Measurements from ENCODE around the gene FMN2. TPM values are rescaled to one million over a fixed set of nuclear protein-coding genes. Genes with fewer than 3 reads are reported as not detected.

FMN2 gene
- total and polyA plus RNA-seq, 9 donors = 0.24 to 0.81 (median 0.39) TPM

DNA sequence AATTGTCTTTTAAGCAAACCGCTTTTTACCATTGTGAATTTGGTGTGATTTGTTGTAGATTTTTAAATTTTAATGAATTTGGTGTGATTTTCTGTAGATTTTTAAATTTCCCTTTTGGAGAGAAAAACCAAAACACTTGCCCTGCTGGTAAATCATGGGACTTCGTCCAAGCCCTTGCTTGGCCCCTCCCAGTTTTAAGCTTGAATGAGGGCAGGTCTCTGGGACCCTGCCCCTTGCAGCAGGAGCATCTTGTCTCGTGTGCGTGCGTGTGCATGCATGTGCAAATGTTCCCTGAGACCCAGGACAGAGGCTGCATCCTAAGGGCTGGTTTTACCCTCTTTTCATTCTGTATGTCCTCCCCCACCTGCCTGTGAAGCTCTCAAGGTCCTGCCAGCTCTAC, 271.6 kb downstream of the FMN2 start:
- no peaks in the 10 kb centered on the region for H3K4me1 ChIP-seq (ENCODE audit: control insufficient read depth, insufficient read depth, low read length)
- WGBS (ENCODE audit: insufficient coverage) = 58% methylated on average over 4 of the region's 5 CpGs
- no peak for DNase-seq
- no peaks in the 10 kb centered on the region for H3K9me3 ChIP-seq (replicated peaks; ENCODE audit: control insufficient read depth, low read depth, low read length)
- no peak overlapping the region for H3K27ac ChIP-seq (ENCODE audit: low read length)
- H3K36me3 ChIP-seq (ENCODE audit: control insufficient read depth, insufficient read depth, low read length) = no peaks in the 10 kb centered on the region
- H3K27me3 ChIP-seq (ENCODE audit: control insufficient read depth, insufficient read depth, low read length) = no peaks in the 10 kb centered on the region
- no peak overlapping the region for H3K4me3 ChIP-seq (ENCODE audit: low read length)

DNA sequence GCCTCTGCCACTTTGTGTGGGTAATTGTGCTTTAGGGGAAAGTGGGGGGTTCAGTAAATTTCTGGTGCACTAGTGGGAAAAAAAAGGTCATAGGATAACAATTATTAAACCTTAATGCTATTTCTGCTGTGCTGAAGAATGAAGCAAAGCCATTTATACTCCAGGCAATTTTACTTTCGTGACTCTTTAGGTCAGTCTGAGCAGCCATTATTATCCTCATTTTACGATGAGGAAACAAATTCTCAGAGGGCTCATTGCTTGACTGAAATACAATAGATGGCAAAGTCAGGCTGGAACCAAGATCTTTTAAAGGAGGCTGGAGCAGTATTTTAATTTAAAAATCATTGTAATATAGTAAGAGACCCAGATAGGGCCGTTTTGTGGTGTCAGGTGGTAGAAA, 272.2 kb downstream of the FMN2 start:
- Histone ChIP-seq H3K27ac (ENCODE audit: low read length) (no peak overlapping the region), H3K36me3 (ENCODE audit: control insufficient read depth, insufficient read depth, low read length) (no peaks in the 10 kb centered on the region), H3K4me1 (ENCODE audit: control insufficient read depth, insufficient read depth, low read length) (no peaks in the 10 kb centered on the region), H3K9me3 (replicated peaks; ENCODE audit: control insufficient read depth, low read depth, low read length) (no peaks in the 10 kb centered on the region), H3K27me3 (ENCODE audit: control insufficient read depth, insufficient read depth, low read length) (no peaks in the 10 kb centered on the region), H3K4me3 (ENCODE audit: low read length) (no peak overlapping the region)
- no peak for DNase-seq
- no CpG with 5 or more reads among the region's 3 CpGs for WGBS (ENCODE audit: insufficient coverage)

DNA sequence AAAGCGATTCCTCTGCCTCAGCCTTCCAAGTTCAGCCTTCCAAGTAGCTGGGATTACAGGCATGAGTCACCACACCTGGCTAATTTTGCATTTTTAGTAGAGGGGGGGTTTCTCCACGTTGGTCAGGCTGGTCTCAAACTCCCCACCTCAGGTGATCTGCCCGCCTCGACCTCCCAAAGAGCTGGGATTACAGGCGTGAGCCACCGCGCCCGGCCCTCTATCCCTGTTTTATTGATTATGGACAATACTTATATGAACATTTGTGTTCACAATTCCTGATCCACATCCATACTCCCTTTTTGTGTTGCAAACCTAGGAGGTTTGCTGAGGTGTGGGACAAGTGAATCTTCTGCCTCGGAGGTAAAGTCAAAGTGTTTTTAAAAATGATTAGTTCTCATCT, 275.0 kb downstream of the FMN2 start:
- no peak for DNase-seq
- Histone ChIP-seq H3K4me3 (ENCODE audit: low read length) (no peak overlapping the region), H3K27ac (ENCODE audit: low read length) (no peak overlapping the region), H3K9me3 (replicated peaks; ENCODE audit: control insufficient read depth, low read depth, low read length) (no peaks in the 10 kb centered on the region), H3K4me1 (ENCODE audit: control insufficient read depth, insufficient read depth, low read length) (no peaks in the 10 kb centered on the region), H3K36me3 (ENCODE audit: control insufficient read depth, insufficient read depth, low read length) (no peaks in the 10 kb centered on the region), H3K27me3 (ENCODE audit: control insufficient read depth, insufficient read depth, low read length) (no peaks in the 10 kb centered on the region)
- WGBS (ENCODE audit: insufficient coverage) = no CpG with 5 or more reads among the region's 9 CpGs

DNA sequence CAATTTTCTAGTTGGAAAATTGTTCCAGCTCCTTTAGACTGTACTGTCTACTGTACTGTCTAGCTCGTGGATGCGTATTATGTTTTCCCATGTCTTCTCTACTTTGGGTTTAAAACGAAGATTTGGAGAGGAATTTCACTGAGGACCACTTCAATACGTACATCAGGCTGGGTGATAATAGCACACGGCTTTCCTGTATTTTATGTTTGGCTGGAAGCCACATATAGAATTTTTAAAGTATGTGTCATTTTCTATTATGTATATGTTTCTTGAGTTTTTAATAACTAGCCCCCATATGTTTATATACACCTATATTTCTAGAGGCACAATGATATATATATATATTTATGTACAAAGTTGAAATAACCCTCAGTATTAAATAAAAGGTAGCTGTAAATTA, 293.9 kb downstream of the FMN2 start:
- Histone ChIP-seq H3K27ac (ENCODE audit: low read length) (no peak overlapping the region), H3K4me1 (ENCODE audit: control insufficient read depth, insufficient read depth, low read length) (no peaks in the 10 kb centered on the region), H3K27me3 (ENCODE audit: control insufficient read depth, insufficient read depth, low read length) (no peaks in the 10 kb centered on the region), H3K4me3 (ENCODE audit: low read length) (no peak overlapping the region), H3K9me3 (replicated peaks; ENCODE audit: control insufficient read depth, low read depth, low read length) (peaks cover 6% of the 10 kb centered on the region), H3K36me3 (ENCODE audit: control insufficient read depth, insufficient read depth, low read length) (no peaks in the 10 kb centered on the region)
- no CpG with 5 or more reads among the region's 5 CpGs for WGBS (ENCODE audit: insufficient coverage)
- DNase-seq = no peak

DNA sequence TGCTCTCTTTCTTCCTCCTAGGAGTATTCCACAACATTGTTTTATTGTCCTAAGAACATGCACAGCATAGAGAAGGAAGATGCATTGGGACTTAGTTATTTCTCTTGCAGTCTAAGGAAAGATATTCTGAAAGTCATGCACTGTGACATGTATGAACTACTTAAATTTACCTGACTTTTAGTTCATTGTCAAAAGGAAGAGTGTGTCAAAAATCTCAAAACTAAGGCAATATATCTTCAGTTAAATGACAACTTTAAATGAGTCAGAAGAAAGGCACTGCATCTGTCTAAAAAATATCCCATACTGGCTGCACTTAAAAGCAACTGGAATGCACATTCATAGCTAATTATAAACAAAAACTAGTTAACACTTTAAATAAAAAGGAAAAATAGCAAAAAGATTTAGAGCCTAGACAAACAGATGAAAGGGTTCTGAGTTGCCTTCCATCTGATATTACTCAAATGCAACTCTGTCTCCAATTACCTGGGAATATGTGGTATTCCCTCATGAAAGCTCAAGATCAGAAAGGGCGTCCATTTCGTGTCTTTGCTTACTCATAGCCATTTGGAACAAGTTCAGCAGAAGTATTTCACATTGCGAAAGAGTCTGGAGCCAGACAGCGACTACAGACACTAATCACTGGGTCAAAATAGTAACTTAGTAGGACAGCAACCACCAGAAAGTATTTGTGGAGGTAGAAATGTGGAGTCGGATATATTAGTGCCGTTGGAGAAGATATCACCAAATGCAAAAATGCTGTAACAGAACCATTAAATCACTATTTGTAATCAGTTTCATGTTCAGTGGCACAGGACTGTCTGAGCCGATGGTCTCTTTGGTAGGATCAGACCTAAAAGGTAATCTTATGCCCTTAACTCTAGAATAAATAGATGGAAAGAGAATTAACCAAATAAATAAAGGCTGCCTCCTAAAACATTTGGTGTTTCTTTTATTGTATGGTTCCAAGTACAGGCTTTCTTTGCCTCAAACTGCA, 294.6 kb downstream of the FMN2 start:
- H3K9me3 ChIP-seq (replicated peaks; ENCODE audit: control insufficient read depth, low read depth, low read length) = peaks cover 6% of the 10 kb centered on the region
- peak; percentile 20 for DNase-seq
- no peak overlapping the region for H3K27ac ChIP-seq (ENCODE audit: low read length)
- no peaks in the 10 kb centered on the region for H3K27me3 ChIP-seq (ENCODE audit: control insufficient read depth, insufficient read depth, low read length)
- 22% methylated on average over 4 of the region's 7 CpGs for WGBS (ENCODE audit: insufficient coverage)
- no peak overlapping the region for H3K4me3 ChIP-seq (ENCODE audit: low read length)
- no peaks in the 10 kb centered on the region for H3K36me3 ChIP-seq (ENCODE audit: control insufficient read depth, insufficient read depth, low read length)
- H3K4me1 ChIP-seq (ENCODE audit: control insufficient read depth, insufficient read depth, low read length) = no peaks in the 10 kb centered on the region

DNA sequence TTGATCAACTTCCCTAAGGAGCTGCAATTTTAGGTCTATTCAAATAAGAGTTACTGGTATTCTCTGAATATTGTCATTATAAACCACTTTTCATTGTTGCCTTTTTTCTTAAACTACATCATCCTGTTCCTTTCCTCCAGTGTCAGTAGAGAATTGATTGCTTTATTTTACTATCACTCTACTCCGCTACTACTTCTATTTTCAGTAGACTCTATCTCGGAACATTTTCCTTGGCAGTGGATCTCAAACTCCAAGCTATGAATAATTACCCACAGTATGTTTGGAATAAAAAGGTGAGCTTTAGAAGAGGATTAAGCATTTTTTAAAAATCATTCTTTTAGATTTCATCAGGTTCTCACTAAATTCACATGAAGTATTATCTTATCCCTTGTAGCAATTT, 295.4 kb downstream of the FMN2 start:
- Histone ChIP-seq H3K27ac (ENCODE audit: low read length) (no peak overlapping the region), H3K4me1 (ENCODE audit: control insufficient read depth, insufficient read depth, low read length) (no peaks in the 10 kb centered on the region), H3K9me3 (replicated peaks; ENCODE audit: control insufficient read depth, low read depth, low read length) (peaks cover 2% of the 10 kb centered on the region), H3K27me3 (ENCODE audit: control insufficient read depth, insufficient read depth, low read length) (no peaks in the 10 kb centered on the region), H3K36me3 (ENCODE audit: control insufficient read depth, insufficient read depth, low read length) (no peaks in the 10 kb centered on the region), H3K4me3 (ENCODE audit: low read length) (no peak overlapping the region)
- no peak for DNase-seq
- no CpG with 5 or more reads among the region's 2 CpGs for WGBS (ENCODE audit: insufficient coverage)

DNA sequence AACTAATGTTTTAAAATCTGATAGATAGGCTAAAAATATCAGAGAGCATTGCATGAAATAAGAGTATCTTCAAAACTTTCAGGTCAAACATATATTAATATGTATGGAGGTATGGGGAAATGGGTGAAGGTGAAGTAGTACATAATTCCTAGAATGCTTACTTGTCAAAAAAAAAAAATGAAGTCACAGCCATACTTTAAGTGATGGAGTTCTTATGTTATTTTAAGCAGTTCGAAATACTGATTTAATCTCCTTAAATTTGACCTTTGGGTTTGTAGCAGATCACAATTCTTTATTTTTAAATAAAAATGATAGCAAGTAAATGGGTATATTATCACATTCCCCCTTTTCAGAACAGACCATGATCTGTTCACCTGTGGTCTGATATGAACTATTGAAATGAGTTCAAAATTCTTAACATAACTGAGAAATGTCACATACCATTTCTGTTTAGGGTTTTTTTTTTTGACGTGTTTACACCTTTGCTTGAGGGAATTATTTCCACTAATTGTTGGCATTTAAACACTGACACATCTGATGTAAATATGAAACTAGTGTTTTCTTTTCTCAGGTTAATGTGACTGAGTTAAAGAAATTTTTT, 300.1 kb downstream of the FMN2 start:
- no peaks in the 10 kb centered on the region for H3K9me3 ChIP-seq (replicated peaks; ENCODE audit: control insufficient read depth, low read depth, low read length)
- no peak overlapping the region for H3K4me3 ChIP-seq (ENCODE audit: low read length)
- no peak overlapping the region for H3K27ac ChIP-seq (ENCODE audit: low read length)
- WGBS (ENCODE audit: insufficient coverage) = no CpG with 5 or more reads among the region's 2 CpGs
- DNase-seq = no peak
- H3K36me3 ChIP-seq (ENCODE audit: control insufficient read depth, insufficient read depth, low read length) = no peaks in the 10 kb centered on the region
- no peaks in the 10 kb centered on the region for H3K4me1 ChIP-seq (ENCODE audit: control insufficient read depth, insufficient read depth, low read length)
- H3K27me3 ChIP-seq (ENCODE audit: control insufficient read depth, insufficient read depth, low read length) = no peaks in the 10 kb centered on the region

DNA sequence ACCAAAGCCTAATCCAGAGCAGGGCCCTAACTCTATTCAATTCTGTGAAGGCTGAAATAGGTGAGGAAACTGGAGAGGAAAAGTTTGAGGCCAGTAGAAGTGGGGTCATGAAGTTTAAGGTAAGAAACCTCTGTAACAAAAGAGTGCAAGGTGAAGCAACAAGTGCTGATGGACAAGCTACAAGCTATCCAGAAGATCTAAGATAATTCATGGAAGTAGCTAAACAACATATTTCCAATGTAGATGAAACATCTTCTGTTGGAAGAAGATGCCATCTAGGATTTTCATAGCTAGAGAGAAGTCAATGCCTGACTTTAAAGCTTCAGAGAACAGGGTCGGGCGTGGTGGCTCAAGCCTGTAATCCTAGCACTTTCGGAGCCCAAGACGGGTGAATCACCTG, 302.7 kb downstream of the FMN2 start:
- Histone ChIP-seq H3K4me3 (ENCODE audit: low read length) (no peak overlapping the region), H3K27ac (ENCODE audit: low read length) (no peak overlapping the region), H3K9me3 (replicated peaks; ENCODE audit: control insufficient read depth, low read depth, low read length) (no peaks in the 10 kb centered on the region), H3K36me3 (ENCODE audit: control insufficient read depth, insufficient read depth, low read length) (no peaks in the 10 kb centered on the region), H3K27me3 (ENCODE audit: control insufficient read depth, insufficient read depth, low read length) (no peaks in the 10 kb centered on the region), H3K4me1 (ENCODE audit: control insufficient read depth, insufficient read depth, low read length) (no peaks in the 10 kb centered on the region)
- no peak for DNase-seq
- 96% methylated on average over 4 of the region's 4 CpGs for WGBS (ENCODE audit: insufficient coverage)

DNA sequence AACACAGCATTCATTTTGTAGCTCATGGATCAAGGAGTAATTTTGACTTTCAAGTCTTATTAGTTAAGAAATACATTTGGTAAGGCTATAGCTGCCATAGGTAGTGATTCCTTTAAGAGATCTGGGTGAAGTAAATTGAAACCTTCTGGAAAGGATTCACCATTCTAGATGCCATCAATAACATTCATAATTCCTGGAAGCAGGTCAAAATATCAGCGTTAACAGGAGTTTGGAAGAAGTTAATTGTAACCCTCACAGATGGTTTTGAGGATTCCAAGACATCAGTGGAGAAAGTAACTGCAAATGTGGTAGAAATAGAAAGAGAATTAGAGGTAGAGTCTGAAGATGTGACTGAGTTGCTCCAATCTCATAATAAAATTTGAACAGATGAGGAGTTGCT, 303.7 kb downstream of the FMN2 start:
- no peaks in the 10 kb centered on the region for H3K4me1 ChIP-seq (ENCODE audit: control insufficient read depth, insufficient read depth, low read length)
- no peaks in the 10 kb centered on the region for H3K36me3 ChIP-seq (ENCODE audit: control insufficient read depth, insufficient read depth, low read length)
- no peaks in the 10 kb centered on the region for H3K27me3 ChIP-seq (ENCODE audit: control insufficient read depth, insufficient read depth, low read length)
- H3K9me3 ChIP-seq (replicated peaks; ENCODE audit: control insufficient read depth, low read depth, low read length) = no peaks in the 10 kb centered on the region
- no peak overlapping the region for H3K27ac ChIP-seq (ENCODE audit: low read length)
- WGBS (ENCODE audit: insufficient coverage) = no CpG with 5 or more reads among the region's 1 CpG
- H3K4me3 ChIP-seq (ENCODE audit: low read length) = no peak overlapping the region
- DNase-seq = no peak

DNA sequence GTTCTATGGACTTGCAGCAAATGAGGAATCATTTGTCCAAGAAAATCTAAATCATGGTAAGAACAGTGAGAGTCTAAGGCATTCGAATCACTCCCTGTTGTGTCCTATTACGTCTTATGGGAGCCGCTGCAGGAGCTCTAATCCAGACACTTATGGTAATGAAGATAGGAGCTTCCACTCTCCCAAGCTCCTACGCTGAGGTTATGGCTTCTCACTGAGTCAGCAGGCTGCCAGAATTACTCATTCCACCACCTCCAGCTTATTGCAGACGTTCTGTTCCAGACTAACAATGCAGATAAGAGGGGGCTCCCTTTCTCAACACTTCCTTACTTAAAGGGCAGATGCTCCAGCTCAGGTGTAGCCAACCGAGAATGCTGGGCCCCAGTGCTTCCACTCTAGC, 307.7 kb downstream of the FMN2 start:
- Histone ChIP-seq H3K4me3 (ENCODE audit: low read length) (no peak overlapping the region), H3K36me3 (ENCODE audit: control insufficient read depth, insufficient read depth, low read length) (no peaks in the 10 kb centered on the region), H3K27ac (ENCODE audit: low read length) (no peak overlapping the region), H3K27me3 (ENCODE audit: control insufficient read depth, insufficient read depth, low read length) (no peaks in the 10 kb centered on the region), H3K9me3 (replicated peaks; ENCODE audit: control insufficient read depth, low read depth, low read length) (no peaks in the 10 kb centered on the region), H3K4me1 (ENCODE audit: control insufficient read depth, insufficient read depth, low read length) (peaks cover 3% of the 10 kb centered on the region)
- DNase-seq = peak; percentile 58
- WGBS (ENCODE audit: insufficient coverage) = no CpG with 5 or more reads among the region's 6 CpGs

Measured in muscle of leg (tissue), 11 donors.